Right cardiac atrium (tissue), 5 donors: ENCODE measurements around the gene TGFB2. TPM values are rescaled to one million over a fixed set of nuclear protein-coding genes. Genes with fewer than 3 reads are reported as not detected.

Experiments used
- ATAC-seq, 2 donors: fragments of 200-7000 bp; cut with Tn5 transposase; one replicate each; pipeline versions ENCODE4 v1.8.0 to v1.9.1; 2020; ENCODE audit warnings: moderate library complexity in 2 of 2, mild to moderate bottlenecking in 1 of 2
- DNase-seq, 3 donors: peaks; one replicate each; pipeline ENCODE4 v3.0.0-alpha.2; 2020
- H3K27ac ChIP-seq: one replicate; pipeline ENCODE4 v1.5.1; 2013; ENCODE audit warnings: mild to moderate bottlenecking, low read length, control low read depth, moderate library complexity
- H3K27me3 ChIP-seq: one replicate; pipeline ENCODE4 v1.6.1; 2013; ENCODE audit not compliant: control insufficient read depth, insufficient read depth
- H3K4me1 ChIP-seq: one replicate; pipeline ENCODE4 v1.6.1; 2013; ENCODE audit warnings: low read length; ENCODE audit not compliant: control insufficient read depth, insufficient read depth
- H3K4me3 ChIP-seq: one replicate; pipeline ENCODE4 v1.5.1; 2013; ENCODE audit warnings: low read length, control low read depth
- H3K9me3 ChIP-seq: one replicate; pipeline ENCODE4 v1.6.1; 2013; ENCODE audit warnings: low read length; ENCODE audit not compliant: control insufficient read depth
- WGBS: extraction: QIAGEN DNeasy Blood & Tissue Kit; methylation state at CpG from one replicate; pipeline ENCODE4 v1.1.7; 2013; 5-methylcytosine and 5-hydroxymethylcytosine counted together
- intact Hi-C, 4 donors: fragments of 100-400 bp; cut with DNase I; formaldehyde crosslinking; loops; one replicate each; pipeline versions ENCODE4 v1.11.0 to v1.14.0; 2022 to 2023
- polyA plus RNA-seq: library from polyadenylated mRNA; stranded (reverse); fragments of 200-250 nt; gene quantifications from one replicate; pipeline ENCODE4 v1.2.3, GENCODE V29; 2013
- total RNA-seq, 4 donors: library from RNA; stranded (reverse); fragmentation: NEBNext Ultra II Directional; extraction: Animal tissue kit (Norgen Biotek cat#: 25700); gene quantifications; one replicate each; pipeline ENCODE4 v1.2.1, GENCODE V29; 2021
- donor health status: healthy with polysubstance abuse.
- donor health status: DM: no; HTN: yes; CAD: no.
- donor health status: DM: no; HTN: no; CAD: no.
- donor health status: DM: no; HTN: yes; CAD: no; lungs with severe emphysema.
- donor health status: DM: yes; HTN: yes; CAD: no.

The TGFB2 gene
- total and polyA plus RNA-seq, 5 donors, result 0.88 to 4.6 (median 3.6) TPM

DNA sequence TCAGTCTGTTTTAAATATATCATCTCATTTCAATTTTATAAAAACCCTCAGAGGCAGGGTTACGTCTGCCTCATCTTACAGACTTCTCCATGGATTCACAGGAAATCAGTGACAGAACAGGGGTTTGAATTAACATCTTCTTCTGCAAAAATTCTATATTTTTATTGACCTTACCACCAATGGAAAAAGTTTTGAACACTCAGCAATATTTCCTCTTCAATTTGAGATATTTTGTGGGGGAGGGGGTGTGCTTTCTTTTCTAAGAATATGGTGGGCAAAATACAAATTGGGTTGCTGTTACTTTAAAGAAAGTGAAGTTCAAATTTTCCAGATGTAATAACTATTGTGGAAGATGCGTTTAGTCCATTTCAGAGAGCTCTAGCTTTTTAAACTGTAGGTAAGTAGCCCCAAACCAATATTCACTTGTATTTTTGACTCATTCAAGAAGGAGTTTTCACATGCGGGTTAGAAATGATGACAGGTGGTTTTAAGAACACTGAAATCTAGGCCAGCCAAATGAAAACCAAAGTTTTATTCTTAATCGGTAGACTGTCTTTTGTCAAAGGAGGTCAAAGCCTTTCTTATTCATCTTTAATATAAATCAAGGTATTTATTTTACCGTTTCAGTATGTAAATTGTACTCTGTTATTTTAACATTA, 17.4 kb downstream of the TGFB2 start:
- ATAC-seq, result no peak
- intact Hi-C loops, result loop anchor here in 2 of 4 donors (10.0 kb wide), 2 partner anchors 82 to 152 kb away; no protein-coding TSS in a partner anchor
- no peak for DNase-seq
- Histone ChIP-seq H3K4me3 (no peak overlapping the region), H3K27me3 (no peaks in the 10 kb centered on the region), H3K27ac (no peak overlapping the region), H3K9me3 (no peaks in the 10 kb centered on the region), H3K4me1 (peaks cover 2% of the 10 kb centered on the region)
- whole genome bisulfite sequencing, result 87% methylated on average over 5 of the region's 5 CpGs

DNA sequence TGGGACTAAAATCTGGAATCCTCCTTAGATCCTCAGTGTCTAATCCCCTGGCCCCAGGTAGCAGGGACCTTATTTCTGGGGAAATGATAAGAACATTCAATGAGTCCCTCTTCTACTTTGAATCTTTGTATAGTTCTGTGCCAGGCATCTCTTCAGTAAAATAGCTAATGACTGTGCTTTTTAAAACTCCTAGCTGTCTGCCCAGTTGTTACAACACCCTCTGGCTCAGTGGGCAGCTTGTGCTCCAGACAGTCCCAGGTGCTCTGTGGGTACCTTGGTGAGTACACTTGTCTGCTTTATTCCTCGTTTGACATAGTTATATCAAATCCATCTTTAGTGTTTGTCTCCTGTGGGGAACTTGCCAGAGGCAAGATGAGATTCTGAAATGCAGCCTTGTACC, 18.0 kb downstream of the TGFB2 start:
- Histone ChIP-seq H3K4me1 (peaks cover 2% of the 10 kb centered on the region), H3K27ac (no peak overlapping the region), H3K4me3 (no peak overlapping the region), H3K9me3 (no peaks in the 10 kb centered on the region), H3K27me3 (no peaks in the 10 kb centered on the region)
- intact Hi-C loops, result loop anchor here in 2 of 4 donors (10.0 kb wide), 2 partner anchors 82 to 152 kb away; no protein-coding TSS in a partner anchor
- 92% methylated on average over 1 of the region's 1 CpG for WGBS
- no peak for DNase-seq
- ATAC-seq, result no peak

DNA sequence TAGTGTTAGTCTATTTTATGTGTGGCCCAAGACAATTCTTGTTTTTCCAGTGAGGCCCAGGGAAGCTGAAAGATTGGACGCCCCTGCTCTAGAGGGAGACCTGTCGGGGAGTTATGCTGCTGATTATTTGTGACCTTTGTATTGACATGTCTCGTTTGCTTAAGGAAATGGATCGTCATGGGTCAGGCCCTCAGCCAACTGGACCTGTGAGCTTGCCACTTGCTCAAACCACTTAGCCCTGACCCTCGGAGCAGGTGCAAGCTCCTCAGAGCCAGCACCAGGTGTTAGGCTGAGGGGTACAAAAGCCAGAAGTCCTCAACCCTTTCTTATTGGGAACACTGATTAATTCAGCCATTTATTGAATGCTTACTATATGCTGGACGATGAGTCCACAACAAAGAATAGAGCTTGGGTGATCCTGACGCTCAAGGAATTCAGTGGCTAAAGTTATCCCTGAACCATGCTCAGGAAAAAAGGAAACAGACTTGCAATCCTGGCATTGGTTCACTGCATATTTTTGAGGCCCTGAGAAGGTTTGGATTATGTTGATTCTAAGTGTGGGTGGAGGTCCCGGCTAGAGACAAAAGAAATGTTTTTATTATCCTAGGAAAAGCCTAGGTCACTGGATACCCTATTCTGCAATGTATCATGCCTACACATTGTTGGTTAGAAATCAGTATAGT, 19.0 kb downstream of the TGFB2 start:
- 68% methylated on average over 8 of the region's 8 CpGs for WGBS
- H3K4me3 ChIP-seq, result no peak overlapping the region
- peak in 1 of 2 donors; percentile 22 for ATAC-seq

DNA sequence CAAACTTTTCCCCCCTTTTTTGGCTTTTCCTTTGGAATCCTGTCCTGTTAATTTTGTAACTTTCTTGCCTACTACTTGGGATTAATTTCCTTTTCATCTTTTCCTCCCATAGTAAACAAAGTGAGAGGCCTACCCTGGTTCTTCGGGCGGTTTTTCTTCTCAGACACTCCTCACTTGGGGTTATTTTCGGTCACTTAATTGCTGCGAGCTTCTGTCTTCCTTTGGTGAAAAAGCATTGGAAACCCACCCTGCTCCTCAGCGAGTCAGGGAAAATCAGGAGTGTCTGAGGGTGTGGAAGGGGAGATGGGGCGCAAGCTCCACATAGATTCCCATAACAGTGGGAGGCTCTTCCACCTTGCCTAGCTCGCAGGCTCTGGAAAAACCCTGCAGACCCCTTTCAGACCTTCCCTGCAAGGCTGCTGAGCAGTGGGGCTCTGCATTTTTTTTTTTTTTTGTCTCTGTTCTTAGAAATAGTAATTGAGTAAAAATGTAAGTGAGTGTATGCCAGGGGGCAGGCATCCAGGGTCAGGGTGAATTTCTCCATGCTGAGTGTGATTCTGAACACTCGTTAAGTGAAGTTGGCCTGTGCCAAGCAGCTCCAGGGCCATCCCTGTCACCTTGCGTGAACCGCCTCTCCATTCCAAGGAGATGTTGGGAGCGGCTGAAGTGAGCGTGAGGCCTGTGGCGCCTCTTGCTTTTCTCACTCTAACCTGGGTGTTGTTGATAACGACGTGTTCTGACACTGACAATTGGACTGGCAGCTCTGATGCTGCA, 20.3 kb downstream of the TGFB2 start:
- H3K27ac ChIP-seq, result no peak overlapping the region
- intact Hi-C loops, result loop anchor here in 2 of 4 donors (10.0 kb wide), 2 partner anchors 79 to 149 kb away; no protein-coding TSS in a partner anchor
- H3K9me3 ChIP-seq, result no peaks in the 10 kb centered on the region
- H3K27me3 ChIP-seq, result no peaks in the 10 kb centered on the region
- 67% methylated on average over 15 of the region's 15 CpGs for WGBS
- H3K4me3 ChIP-seq, result no peak overlapping the region
- ATAC-seq, result peak; percentile 70 to 80
- peak; percentile 55 to 81 (median 77) for DNase-seq
- peaks cover 2% of the 10 kb centered on the region for H3K4me1 ChIP-seq

More for the DNA sequence above, 19.0 kb downstream of the TGFB2 start:
- Histone ChIP-seq H3K27ac (no peak overlapping the region), H3K9me3 (no peaks in the 10 kb centered on the region), H3K4me1 (peaks cover 2% of the 10 kb centered on the region), H3K27me3 (no peaks in the 10 kb centered on the region)
- intact Hi-C loops, result loop anchor here in 2 of 4 donors (10.0 kb wide), 2 partner anchors 81 to 151 kb away; no protein-coding TSS in a partner anchor
- no peak for DNase-seq

DNA sequence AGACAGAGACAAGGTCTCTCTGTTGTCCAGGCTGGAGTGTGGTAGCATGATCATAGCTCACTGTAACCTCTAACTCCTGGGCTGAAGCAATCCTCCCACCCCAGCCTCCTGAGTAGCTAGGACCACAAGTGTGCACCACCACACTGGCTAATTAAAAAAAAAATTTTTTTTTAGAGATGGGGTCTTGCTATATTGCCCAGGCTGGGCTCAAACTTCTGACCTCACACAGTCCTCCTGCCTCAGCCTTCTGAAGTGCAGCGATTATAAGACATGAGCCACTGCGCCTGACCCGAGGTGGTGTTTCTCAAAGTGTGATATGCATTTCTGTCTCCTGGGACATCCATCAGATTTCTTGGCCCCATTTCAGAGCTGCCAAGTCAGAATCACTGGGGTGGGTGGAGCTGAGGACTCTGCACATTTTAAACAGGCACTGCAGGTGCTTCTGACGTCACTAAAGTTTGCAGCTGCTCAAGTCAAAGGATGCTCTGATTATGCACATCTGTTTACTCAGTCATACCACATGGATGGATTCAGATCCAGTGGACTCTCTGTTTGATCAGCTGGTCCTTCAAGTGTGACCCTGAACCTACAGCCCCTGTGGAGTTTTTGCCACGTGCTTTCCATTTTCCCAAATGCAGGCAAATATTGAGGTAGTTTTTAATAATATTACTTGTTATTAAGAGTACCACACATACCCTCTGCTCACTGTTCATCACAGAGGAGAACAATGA, 21.4 kb downstream of the TGFB2 start:
- ATAC-seq (no peak), DNase-seq (no peak)
- Histone ChIP-seq H3K4me3 (no peak overlapping the region), H3K4me1 (peaks cover 4% of the 10 kb centered on the region), H3K27ac (no peak overlapping the region), H3K27me3 (no peaks in the 10 kb centered on the region), H3K9me3 (no peaks in the 10 kb centered on the region)
- intact Hi-C loops, result loop anchor here in 2 of 4 donors (10.0 kb wide), 2 partner anchors 78 to 148 kb away; no protein-coding TSS in a partner anchor
- WGBS, result 79% methylated on average over 5 of the region's 5 CpGs

DNA sequence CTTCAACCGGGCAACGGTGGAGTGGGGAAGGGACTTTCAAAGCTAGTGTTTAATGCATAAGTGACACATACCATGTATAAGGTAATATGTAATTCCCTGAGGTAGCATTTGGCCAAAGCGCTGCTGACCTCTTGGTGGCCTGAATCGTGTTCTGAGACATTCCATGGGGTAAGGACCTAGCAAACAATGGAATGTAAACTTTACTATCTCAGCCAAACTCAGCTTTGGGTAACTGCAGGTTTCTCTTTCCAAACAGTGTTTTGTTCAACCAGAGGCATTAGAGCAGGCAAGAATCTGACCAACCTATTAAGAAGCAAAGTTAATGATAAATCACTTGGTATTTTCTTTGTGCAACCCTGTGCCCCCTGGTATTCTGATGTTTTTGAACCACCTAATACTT, 22.0 kb downstream of the TGFB2 start:
- H3K27ac ChIP-seq, result no peak overlapping the region
- intact Hi-C loops, result loop anchor here in 2 of 4 donors (10.0 kb wide), 2 partner anchors 78 to 148 kb away; no protein-coding TSS in a partner anchor
- no peaks in the 10 kb centered on the region for H3K9me3 ChIP-seq
- H3K4me1 ChIP-seq, result peaks cover 7% of the 10 kb centered on the region
- H3K4me3 ChIP-seq, result no peak overlapping the region
- no peak for DNase-seq
- WGBS, result 58% methylated on average over 4 of the region's 4 CpGs
- no peak for ATAC-seq
- no peaks in the 10 kb centered on the region for H3K27me3 ChIP-seq

DNA sequence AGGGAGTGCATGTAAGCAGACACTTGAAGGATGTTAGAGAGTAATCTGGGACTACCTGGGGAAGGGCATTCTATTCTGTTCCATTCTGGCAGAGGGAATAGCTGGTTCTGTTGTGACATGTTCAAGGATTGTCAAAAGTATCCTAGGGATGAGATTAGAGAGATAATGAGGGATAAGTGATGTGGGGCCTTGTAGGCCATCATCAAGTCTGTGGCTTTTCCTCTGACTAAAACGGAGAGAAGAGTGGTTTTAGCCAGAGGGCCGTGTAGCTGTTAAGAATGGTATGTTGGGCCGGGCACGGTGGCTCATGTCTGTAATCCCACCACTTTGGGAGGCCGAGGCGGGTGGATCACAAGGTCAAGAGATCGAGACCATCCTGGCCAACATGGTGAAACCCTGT, 23.6 kb downstream of the TGFB2 start:
- Histone ChIP-seq H3K4me1 (peaks cover 11% of the 10 kb centered on the region), H3K9me3 (no peaks in the 10 kb centered on the region), H3K27ac (no peak overlapping the region), H3K27me3 (no peaks in the 10 kb centered on the region), H3K4me3 (no peak overlapping the region)
- WGBS, result 95% methylated on average over 7 of the region's 7 CpGs
- intact Hi-C loops, result loop anchor here in 2 of 4 donors (10.0 kb wide), 2 partner anchors 76 to 146 kb away; no protein-coding TSS in a partner anchor
- no peak for DNase-seq
- no peak for ATAC-seq

DNA sequence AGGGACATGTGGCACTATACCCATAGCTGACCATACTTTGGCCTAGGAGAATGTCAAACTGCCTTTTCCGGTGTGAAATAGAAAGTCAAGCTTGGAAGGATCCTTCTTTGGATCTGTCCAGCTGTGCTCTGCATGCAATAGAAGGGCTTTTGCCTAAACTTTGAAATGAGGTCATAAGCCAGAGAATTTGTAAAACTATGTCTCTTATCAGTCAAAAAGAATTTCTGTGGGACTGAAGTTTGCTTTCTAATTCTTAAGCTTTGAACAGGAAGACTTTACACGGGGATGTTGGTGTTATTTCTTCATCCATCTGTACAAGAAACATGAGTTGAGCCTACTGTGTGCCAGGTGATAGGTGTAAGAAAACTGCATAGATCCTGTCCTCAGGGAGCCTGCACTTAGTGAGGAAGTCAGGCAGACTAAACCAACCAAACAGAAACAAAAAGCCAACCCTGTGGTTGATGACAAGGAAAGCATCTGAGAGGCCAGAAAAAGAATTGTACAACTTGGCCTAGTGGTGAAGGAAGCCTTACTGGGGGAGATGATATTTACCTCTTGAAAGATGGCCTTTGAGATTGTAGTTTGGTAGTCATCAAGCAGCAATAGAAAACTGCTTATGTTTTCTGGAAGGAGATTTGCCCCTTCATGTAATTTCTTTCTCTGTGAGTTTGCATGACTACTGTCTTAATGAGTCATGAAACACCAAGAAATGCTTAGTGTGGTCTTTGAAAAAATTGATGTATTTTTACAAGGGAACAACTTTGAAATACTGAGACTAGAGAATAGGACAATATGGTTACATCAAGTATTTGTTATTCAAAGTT, 24.8 kb downstream of the TGFB2 start:
- WGBS, result 64% methylated on average over 2 of the region's 2 CpGs
- Histone ChIP-seq H3K27ac (peak overlapping the region; percentile 50), H3K27me3 (no peaks in the 10 kb centered on the region), H3K4me1 (peaks cover 11% of the 10 kb centered on the region), H3K9me3 (no peaks in the 10 kb centered on the region), H3K4me3 (no peak overlapping the region)
- intact Hi-C loops, result loop anchor here in 2 of 4 donors (10.0 kb wide), 2 partner anchors 75 to 145 kb away; no protein-coding TSS in a partner anchor
- DNase-seq (no peak), ATAC-seq (peak; percentile 42 to 59)

DNA sequence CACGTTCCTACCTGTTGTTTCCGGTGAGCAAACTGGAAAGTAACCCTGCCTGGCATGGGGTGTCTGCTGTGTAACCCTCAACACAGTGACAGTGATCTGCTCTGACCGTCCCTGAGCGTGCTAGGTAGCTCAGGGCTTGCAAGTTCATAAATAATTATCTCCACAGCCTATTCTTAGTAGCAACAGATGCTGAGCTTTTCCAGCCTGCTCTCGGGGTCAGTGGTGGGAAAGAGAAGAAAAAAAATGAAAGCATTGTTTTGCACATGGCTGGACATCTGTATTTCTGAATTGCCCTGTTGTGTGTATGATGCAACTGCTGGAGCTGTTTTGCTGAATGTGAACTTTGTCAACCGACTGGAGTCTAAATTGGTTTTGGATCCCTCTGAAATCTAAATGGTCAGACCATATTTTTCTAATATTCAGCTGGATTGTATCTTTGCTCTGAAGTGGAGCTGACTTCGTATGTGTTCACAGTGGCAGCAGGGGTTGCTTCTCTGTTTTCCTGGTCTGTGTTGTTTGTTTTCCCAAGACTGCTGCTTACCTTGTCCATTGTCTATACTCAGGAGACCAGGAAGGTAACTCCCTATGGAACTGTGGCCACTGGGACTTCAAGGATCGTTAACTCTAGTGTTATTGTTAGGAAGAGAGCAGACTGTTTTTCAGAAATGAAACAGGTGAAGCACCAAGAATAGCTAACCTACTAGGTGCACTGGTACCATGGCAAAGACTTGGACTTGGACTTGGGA, 27.0 kb downstream of the TGFB2 start:
- H3K27ac ChIP-seq, result peak overlapping the region; percentile 69
- no peak for DNase-seq
- ATAC-seq, result peak; percentile 45 to 60
- H3K9me3 ChIP-seq, result no peaks in the 10 kb centered on the region
- intact Hi-C loops, result no loop called here
- H3K4me1 ChIP-seq, result peaks cover 9% of the 10 kb centered on the region
- 33% methylated on average over 8 of the region's 8 CpGs for WGBS
- H3K27me3 ChIP-seq, result no peaks in the 10 kb centered on the region
- H3K4me3 ChIP-seq, result no peak overlapping the region
